ENCODE results near the gene DSCAML1.
"Not testable (repeated sequence)": the region's sequence is repeated elsewhere in the genome, so short reads cannot be mapped to it uniquely, and the experiment has no call there.

Gene DSCAML1

DNA sequence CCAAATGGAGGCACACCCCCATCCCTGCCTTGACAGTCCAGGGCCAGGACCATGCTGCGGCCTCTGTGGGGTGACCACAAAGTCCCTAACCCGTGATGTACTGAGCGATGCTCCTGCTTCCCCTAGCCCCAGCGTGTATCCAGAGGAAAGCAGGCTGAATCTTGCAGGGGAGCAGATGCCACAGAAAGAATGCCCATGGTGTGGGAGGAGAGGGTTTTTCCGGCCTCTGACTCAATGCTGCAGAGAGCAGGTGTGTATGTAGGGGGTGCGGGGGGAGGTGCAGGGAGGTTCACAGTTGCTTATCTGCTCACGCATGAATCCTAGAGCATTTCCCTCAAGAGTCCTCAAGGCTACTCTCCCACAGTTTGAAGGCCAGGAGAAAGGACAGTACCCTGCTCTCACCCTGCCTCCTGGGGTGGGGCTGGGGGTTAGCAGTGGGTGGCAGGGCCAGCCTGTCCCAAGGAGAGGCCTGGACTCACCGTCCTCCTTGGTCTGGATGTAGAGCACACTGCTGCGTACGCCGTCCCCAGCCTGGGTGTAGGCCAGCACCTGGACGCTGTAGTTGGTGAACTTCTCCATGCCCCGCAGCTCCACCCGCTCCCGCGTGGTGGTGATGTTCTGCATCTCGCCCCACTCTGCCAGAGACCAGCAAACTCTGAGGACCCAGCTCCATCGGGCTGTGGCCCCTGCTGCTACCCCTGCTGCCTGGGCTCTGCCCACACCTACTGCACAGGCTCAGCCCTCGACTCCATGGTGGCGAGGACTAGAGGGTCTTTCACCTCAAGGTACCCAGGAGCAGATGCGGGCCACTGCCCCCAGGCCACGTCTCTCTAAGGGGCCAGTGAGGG is 338.5 kb downstream of the DSCAML1 start:
- H3K9ac ChIP-seq (ENCODE audit: low read length) = no peak overlapping the region
- H3K4me3 ChIP-seq (ENCODE audit: low read depth, low read length, poor library complexity, severe bottlenecking) = no peak overlapping the region

DNA sequence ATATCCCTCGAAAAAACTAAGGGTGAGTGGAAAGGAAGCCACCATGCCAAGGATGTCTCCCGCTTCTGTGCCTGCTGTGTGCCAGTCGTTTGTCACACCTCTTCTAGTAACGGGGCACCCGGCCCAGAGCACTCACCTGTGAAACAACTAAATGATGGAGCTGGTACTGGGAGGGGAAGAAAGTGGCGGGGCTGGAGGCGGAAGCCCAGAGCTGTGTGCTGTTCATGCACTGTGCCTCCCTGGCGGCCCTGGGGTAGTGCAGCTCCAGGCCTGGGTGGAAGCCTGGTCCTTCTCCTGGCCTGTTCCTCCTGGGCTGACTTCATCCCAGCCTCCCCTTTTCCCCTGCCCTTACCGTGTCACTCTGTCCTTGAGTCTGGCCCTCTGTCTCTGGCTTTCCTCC is 339.2 kb downstream of the DSCAML1 start:
- Histone ChIP-seq H3F3A (ENCODE audit: insufficient read depth, low read length) (no peaks in the 10 kb centered on the region), H3K4me3 (ENCODE audit: low read depth, low read length, poor library complexity, severe bottlenecking) (no peak overlapping the region), H3K79me2 (ENCODE audit: insufficient read depth, low read length) (no peaks in the 10 kb centered on the region), H3K27me3 (ENCODE audit: insufficient read depth, low read length) (no peaks in the 10 kb centered on the region; the same call in 1 of the 2 replicates), H3K9me2 (ENCODE audit: low read depth, low read length) (no peaks in the 10 kb centered on the region), H3K9me3 (ENCODE audit: low read length) (no peaks in the 10 kb centered on the region), H3K36me3 (ENCODE audit: insufficient read depth, low read length) (no peaks in the 10 kb centered on the region), H3K27ac (ENCODE audit: low read depth, low read length, poor library complexity, severe bottlenecking) (no peak overlapping the region), H2AFZ (ENCODE audit: low read length) (no peak overlapping the region), H3K4me1 (ENCODE audit: insufficient read depth, low read length, severe bottlenecking) (no peaks in the 10 kb centered on the region), H3K9ac (ENCODE audit: low read length) (no peak overlapping the region), H3K4me2 (ENCODE audit: low read length) (no peak overlapping the region), H4K20me1 (ENCODE audit: insufficient read depth, low read length) (no peaks in the 10 kb centered on the region)
- TF ChIP-seq, protein P1, sequence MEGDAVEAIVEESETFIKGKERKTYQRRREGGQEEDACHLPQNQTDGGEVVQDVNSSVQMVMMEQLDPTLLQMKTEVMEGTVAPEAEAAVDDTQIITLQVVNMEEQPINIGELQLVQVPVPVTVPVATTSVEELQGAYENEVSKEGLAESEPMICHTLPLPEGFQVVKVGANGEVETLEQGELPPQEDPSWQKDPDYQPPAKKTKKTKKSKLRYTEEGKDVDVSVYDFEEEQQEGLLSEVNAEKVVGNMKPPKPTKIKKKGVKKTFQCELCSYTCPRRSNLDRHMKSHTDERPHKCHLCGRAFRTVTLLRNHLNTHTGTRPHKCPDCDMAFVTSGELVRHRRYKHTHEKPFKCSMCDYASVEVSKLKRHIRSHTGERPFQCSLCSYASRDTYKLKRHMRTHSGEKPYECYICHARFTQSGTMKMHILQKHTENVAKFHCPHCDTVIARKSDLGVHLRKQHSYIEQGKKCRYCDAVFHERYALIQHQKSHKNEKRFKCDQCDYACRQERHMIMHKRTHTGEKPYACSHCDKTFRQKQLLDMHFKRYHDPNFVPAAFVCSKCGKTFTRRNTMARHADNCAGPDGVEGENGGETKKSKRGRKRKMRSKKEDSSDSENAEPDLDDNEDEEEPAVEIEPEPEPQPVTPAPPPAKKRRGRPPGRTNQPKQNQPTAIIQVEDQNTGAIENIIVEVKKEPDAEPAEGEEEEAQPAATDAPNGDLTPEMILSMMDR (IDR thresholded peaks at IDR 0.05; ENCODE audit: low read length) = no peak
- TF ChIP-seq EZH2 (IDR thresholded peaks at IDR 0.05; ENCODE audit: borderline replicate concordance, low read length) = no peak

More for the DNA sequence above, 338.5 kb downstream of the DSCAML1 start:
- no peaks in the 10 kb centered on the region for H3K36me3 ChIP-seq (ENCODE audit: insufficient read depth, low read length)
- no peaks in the 10 kb centered on the region for H3K9me2 ChIP-seq (ENCODE audit: low read depth, low read length)
- TF ChIP-seq, protein P1 (IDR thresholded peaks at IDR 0.05; ENCODE audit: low read length) = no peak
- no peak for TF ChIP-seq EZH2 (IDR thresholded peaks at IDR 0.05; ENCODE audit: borderline replicate concordance, low read length)
- H3K9me3 ChIP-seq (ENCODE audit: low read length) = no peaks in the 10 kb centered on the region
- no peaks in the 10 kb centered on the region for H3K4me1 ChIP-seq (ENCODE audit: insufficient read depth, low read length, severe bottlenecking)
- no peak overlapping the region for H3K27ac ChIP-seq (ENCODE audit: low read depth, low read length, poor library complexity, severe bottlenecking)
- no peak overlapping the region for H3K4me2 ChIP-seq (ENCODE audit: low read length)
- no peaks in the 10 kb centered on the region for H3K79me2 ChIP-seq (ENCODE audit: insufficient read depth, low read length)
- no peaks in the 10 kb centered on the region for H3F3A ChIP-seq (ENCODE audit: insufficient read depth, low read length)
- H4K20me1 ChIP-seq (ENCODE audit: insufficient read depth, low read length) = no peaks in the 10 kb centered on the region
- H3K27me3 ChIP-seq (ENCODE audit: insufficient read depth, low read length) = no peaks in the 10 kb centered on the region; the same call in 1 of the 2 replicates
- H2AFZ ChIP-seq (ENCODE audit: low read length) = no peak overlapping the region

DNA sequence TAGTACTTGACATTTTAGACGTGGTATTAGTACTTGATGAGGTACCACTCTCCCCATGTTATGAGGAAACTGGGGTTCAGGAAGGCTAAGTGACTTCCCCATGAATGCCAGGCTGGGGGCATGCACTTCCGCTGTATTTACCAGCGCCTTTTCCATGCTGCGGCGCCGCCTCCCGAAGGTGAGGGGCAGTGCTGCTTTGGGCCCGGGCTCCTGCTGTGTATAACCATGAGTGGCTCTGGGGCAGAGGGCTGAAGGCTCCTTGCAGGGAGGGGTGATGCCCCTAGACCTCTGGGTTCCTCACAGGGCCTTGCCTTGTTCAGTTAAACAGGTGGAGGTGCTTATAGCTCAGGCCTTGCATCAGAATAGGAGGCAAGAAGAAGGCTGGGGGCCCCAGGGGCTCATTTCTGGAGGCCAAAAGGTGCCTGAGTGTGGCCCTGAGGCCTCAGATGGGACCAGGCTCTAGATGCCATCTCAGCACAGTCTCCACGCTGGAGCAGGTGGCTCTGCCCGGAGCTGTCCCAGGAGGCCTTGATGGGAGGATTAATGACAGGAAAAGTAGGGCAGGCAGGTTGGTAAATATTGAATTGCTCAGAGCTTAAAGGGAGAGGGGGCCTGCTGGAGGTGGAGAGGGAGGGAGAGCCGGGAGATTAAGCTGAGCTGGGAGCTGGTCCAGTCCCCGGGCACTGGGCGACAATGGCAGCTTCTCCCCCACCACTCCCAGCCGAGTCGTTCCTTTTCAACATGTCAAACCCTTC is 339.8 kb downstream of the DSCAML1 start:
- no peaks in the 10 kb centered on the region for H3K9me2 ChIP-seq (ENCODE audit: low read depth, low read length)
- no peaks in the 10 kb centered on the region for H3K79me2 ChIP-seq (ENCODE audit: insufficient read depth, low read length)
- H3K27me3 ChIP-seq (ENCODE audit: insufficient read depth, low read length) = no peaks in the 10 kb centered on the region; the same call in 1 of the 2 replicates
- H3K9me3 ChIP-seq (ENCODE audit: low read length) = no peaks in the 10 kb centered on the region
- H3K4me3 ChIP-seq (ENCODE audit: low read depth, low read length, poor library complexity, severe bottlenecking) = no peak overlapping the region
- no peak overlapping the region for H3K27ac ChIP-seq (ENCODE audit: low read depth, low read length, poor library complexity, severe bottlenecking)
- H3F3A ChIP-seq (ENCODE audit: insufficient read depth, low read length) = no peaks in the 10 kb centered on the region
- no peaks in the 10 kb centered on the region for H4K20me1 ChIP-seq (ENCODE audit: insufficient read depth, low read length)
- TF ChIP-seq, protein P1 (IDR thresholded peaks at IDR 0.05; ENCODE audit: low read length) = no peak
- TF ChIP-seq EZH2 (IDR thresholded peaks at IDR 0.05; ENCODE audit: borderline replicate concordance, low read length) = no peak
- no peaks in the 10 kb centered on the region for H3K4me1 ChIP-seq (ENCODE audit: insufficient read depth, low read length, severe bottlenecking)
- no peak overlapping the region for H3K4me2 ChIP-seq (ENCODE audit: low read length)
- H3K9ac ChIP-seq (ENCODE audit: low read length) = no peak overlapping the region
- no peak overlapping the region for H2AFZ ChIP-seq (ENCODE audit: low read length)
- no peaks in the 10 kb centered on the region for H3K36me3 ChIP-seq (ENCODE audit: insufficient read depth, low read length)

DNA sequence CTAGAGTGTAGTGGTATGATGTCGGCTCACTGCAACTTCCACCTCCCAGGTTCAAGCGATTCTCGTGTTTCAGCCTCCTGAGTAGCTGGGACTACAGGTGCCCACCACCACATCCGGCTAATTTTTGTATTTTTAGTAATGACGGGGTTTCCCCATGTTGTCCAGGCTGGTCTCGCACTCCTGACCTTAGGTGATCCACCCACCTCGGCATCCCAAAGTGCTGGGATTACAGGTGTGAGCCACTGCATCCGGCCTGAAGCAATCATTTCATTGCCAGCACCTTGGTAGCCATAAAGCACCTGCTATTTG is 340.3 kb downstream of the DSCAML1 start:
- H3K27me3 ChIP-seq (ENCODE audit: insufficient read depth, low read length); H4K20me1 ChIP-seq (ENCODE audit: insufficient read depth, low read length); H3K4me2 ChIP-seq (ENCODE audit: low read length); H3K79me2 ChIP-seq (ENCODE audit: insufficient read depth, low read length); H2AFZ ChIP-seq (ENCODE audit: low read length); H3K9me3 ChIP-seq (ENCODE audit: low read length); H3K4me3 ChIP-seq (ENCODE audit: low read depth, low read length, poor library complexity, severe bottlenecking); H3K4me1 ChIP-seq (ENCODE audit: insufficient read depth, low read length, severe bottlenecking); H3K27ac ChIP-seq (ENCODE audit: low read depth, low read length, poor library complexity, severe bottlenecking); H3K36me3 ChIP-seq (ENCODE audit: insufficient read depth, low read length); H3F3A ChIP-seq (ENCODE audit: insufficient read depth, low read length); H3K9me2 ChIP-seq (ENCODE audit: low read depth, low read length); H3K9ac ChIP-seq (ENCODE audit: low read length): not testable (repeated sequence)

Data from OCI-LY1 (cell line).